NB4 (cell line): ENCODE data around the gene CADM2.
A peak's percentile ranks its signal among the peaks of the same experiment; 100 is the strongest.
"Not testable (repeated sequence)": the region's sequence is repeated elsewhere in the genome, so short reads cannot be mapped to it uniquely, and the experiment has no call there.

ENCODE experiments used
- DNase-seq: peaks from one replicate; pipeline ENCODE4 v3.0.0; 2010; ENCODE audit warnings: low read depth
- H3K4me3 ChIP-seq: one replicate; pipeline ENCODE4 v1.5.1; 2011; ENCODE audit warnings: mild to moderate bottlenecking, low read depth, low read length, moderate library complexity
- CTCF ChIP-seq: IDR thresholded peaks from one replicate; pipeline ENCODE4 v1.5.1; 2012; ENCODE audit warnings: low read depth, low read length
- MYC ChIP-seq: IDR thresholded peaks from 2 replicates; pipeline ENCODE4 v1.6.1; 2011; ENCODE audit warnings: low read depth, low read length
- POLR2A ChIP-seq: IDR thresholded peaks from 2 replicates; pipeline ENCODE4 v1.6.1; 2011; ENCODE audit warnings: mild to moderate bottlenecking; ENCODE audit not compliant: insufficient read length; ENCODE audit errors: extremely low read depth
- TF ChIP-seq, protein P1 (sequence below): IDR thresholded peaks from 2 replicates; pipeline ENCODE4 v1.6.1; 2011; ENCODE audit warnings: low read depth, low read length

CADM2 gene

GRCh38 chr3:84958495-84959469 lies at the start of gene CADM2:
Gene CADM2, plus strand, starts transcription at chr3:84958989.
- TF ChIP-seq MYC (no peak), POLR2A (no peak), CTCF (no peak)
- TF ChIP-seq, protein P1, sequence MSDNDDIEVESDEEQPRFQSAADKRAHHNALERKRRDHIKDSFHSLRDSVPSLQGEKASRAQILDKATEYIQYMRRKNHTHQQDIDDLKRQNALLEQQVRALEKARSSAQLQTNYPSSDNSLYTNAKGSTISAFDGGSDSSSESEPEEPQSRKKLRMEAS: no peak
- DNase-seq: peak; percentile 32
- H3K4me3 ChIP-seq: no peak within 1 kb of the TSS

GRCh38 chr3:84918592-84918991 lies 40.2 kb upstream of the CADM2 start:
- not testable (repeated sequence) for H3K4me3 ChIP-seq, DNase-seq

DNA sequence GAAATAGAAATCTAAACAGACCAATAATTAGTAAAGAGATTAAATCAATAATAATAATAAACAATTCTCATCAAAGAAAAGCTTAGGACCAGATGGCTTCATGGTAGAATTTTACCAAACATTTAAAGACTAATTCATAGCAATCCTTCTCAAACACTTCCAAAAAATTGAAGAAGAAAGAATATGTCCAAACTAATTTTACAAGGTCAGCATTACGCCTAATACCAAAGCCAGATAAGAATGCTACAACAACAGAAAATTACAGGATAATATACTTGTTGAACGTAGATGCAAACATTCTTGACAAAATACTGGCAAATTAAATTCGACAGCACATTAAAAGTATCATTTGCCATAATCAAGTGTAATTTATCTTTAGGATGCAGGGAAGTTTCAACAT lies 36.1 kb upstream of the CADM2 start:
- TF ChIP-seq, protein P1: no peak
- TF ChIP-seq MYC (no peak), POLR2A (no peak)
- DNase-seq: no peak
- H3K4me3 ChIP-seq: no peak overlapping the region

DNA sequence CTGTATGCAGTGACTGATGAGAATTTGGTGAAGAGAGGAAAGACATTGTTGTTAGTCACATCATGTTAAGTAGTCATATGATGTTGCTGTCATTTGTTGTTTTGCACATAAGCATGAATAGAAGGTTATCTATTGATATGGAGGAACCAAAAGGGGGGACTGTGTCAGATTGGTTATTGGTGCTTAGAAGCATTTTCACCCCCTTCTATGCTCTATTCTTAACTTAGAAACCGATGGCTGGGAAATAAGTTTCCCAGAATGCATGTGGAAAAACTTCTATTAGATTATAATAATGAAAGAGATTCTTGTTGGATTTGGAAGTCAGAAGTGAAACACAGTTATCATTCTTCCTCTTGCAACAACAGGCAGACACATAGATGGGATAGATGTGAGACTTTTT lies 33.2 kb upstream of the CADM2 start:
- no peak for TF ChIP-seq POLR2A
- TF ChIP-seq CTCF: no peak
- no peak for TF ChIP-seq MYC
- TF ChIP-seq, protein P1: no peak
- DNase-seq: no peak
- H3K4me3 ChIP-seq: no peak overlapping the region

GRCh38 chr3:84943379-84943778 lies 15.4 kb upstream of the CADM2 start:
- no peak overlapping the region for H3K4me3 ChIP-seq
- TF ChIP-seq CTCF: no peak
- TF ChIP-seq, protein P1: no peak
- no peak for TF ChIP-seq POLR2A
- TF ChIP-seq MYC: no peak
- DNase-seq: no peak

GRCh38 chr3:84946240-84946639 lies 12.5 kb upstream of the CADM2 start:
- no peak overlapping the region for H3K4me3 ChIP-seq
- DNase-seq: peak; percentile 17
- TF ChIP-seq MYC (no peak), POLR2A (no peak), CTCF (no peak)
- TF ChIP-seq, protein P1: no peak
